HL-60 (cell line): ENCODE measurements around the gene IRF2.

Experiments used
- DNase-seq, 2 experiments: peaks; one replicate each; pipeline ENCODE4 v3.0.0-alpha.2; 2010 to 2020; ENCODE audit warnings: low read depth in 1 of 2, low spot score in 1 of 2
- H3K27ac ChIP-seq: fragments of 250-450 bp; sonication (Bioruptor Pico); replicated peaks from 2 replicates; pipeline ENCODE4 v1.5.1; 2020; ENCODE audit warnings: mild to moderate bottlenecking, moderate library complexity
- H3K27me3 ChIP-seq: fragments of 250-450 bp; sonication (Bioruptor Pico); 2 replicates; pipeline ENCODE4 v1.5.1; 2021; ENCODE audit warnings: mild to moderate bottlenecking, moderate library complexity; ENCODE audit not compliant: insufficient read depth, poor library complexity, severe bottlenecking
- H3K4me3 ChIP-seq: replicated peaks from 2 replicates; pipeline ENCODE4 v1.5.1; 2011; ENCODE audit warnings: mild to moderate bottlenecking, control low read depth, low read length; ENCODE audit not compliant: insufficient read depth
- CTCF ChIP-seq: IDR thresholded peaks from one replicate; pipeline ENCODE4 v1.5.1; 2011; ENCODE audit warnings: low read length, control low read depth, inconsistent platforms; ENCODE audit not compliant: insufficient read depth
- GABPA ChIP-seq: IDR thresholded peaks from 2 replicates; pipeline ENCODE4 v1.6.1; 2012; ENCODE audit warnings: low read depth
- POLR2AphosphoS5 ChIP-seq: IDR thresholded peaks from 2 replicates; pipeline ENCODE4 v1.6.1; 2012; ENCODE audit warnings: low read depth
- REST ChIP-seq: IDR thresholded peaks from 2 replicates; pipeline ENCODE4 v1.6.1; 2012; ENCODE audit warnings: low read depth; ENCODE audit not compliant: insufficient replicate concordance
- SPI1 ChIP-seq: IDR thresholded peaks from 2 replicates; pipeline ENCODE4 v1.6.1; 2012; ENCODE audit warnings: low read depth, mild to moderate bottlenecking, borderline replicate concordance

IRF2 gene

GRCh38 chr4:184433258-184433892, 41.0 kb downstream of the IRF2 start:
- DNase-seq = no peak
- H3K27me3 ChIP-seq = no peaks in the 10 kb centered on the region
- no peak overlapping the region for H3K27ac ChIP-seq
- TF ChIP-seq CTCF (no peak), GABPA (no peak), POLR2AphosphoS5 (no peak), SPI1 (no peak), REST (no peak)
- H3K4me3 ChIP-seq = no peak overlapping the region

GRCh38 chr4:184432127-184432922, 42.0 kb downstream of the IRF2 start:
- H3K27me3 ChIP-seq = no peaks in the 10 kb centered on the region
- no peak for DNase-seq
- H3K27ac ChIP-seq = no peak overlapping the region
- TF ChIP-seq REST (no peak), CTCF (no peak), GABPA (no peak), POLR2AphosphoS5 (no peak), SPI1 (no peak)
- H3K4me3 ChIP-seq = no peak overlapping the region

- Histone ChIP-seq H3K4me3 (no peak overlapping the region), H3K27ac (no peak overlapping the region), H3K27me3 (no peaks in the 10 kb centered on the region)
- TF ChIP-seq SPI1 (no peak), POLR2AphosphoS5 (no peak), REST (no peak), CTCF (no peak), GABPA (no peak)
- no peak for DNase-seq
Observed at GRCh38 chr4:184430163-184430562, 44.2 kb downstream of the IRF2 start.
